CD4-positive, CD25-positive, alpha-beta regulatory T cell (primary cell): ENCODE data around the gene CEACAM3. TPM values are rescaled to one million over a fixed set of nuclear protein-coding genes. Genes with fewer than 3 reads are reported as not detected.
"Not testable (repeated sequence)": the region's sequence is repeated elsewhere in the genome, so short reads cannot be mapped to it uniquely, and the experiment has no call there.

Experiments
- ATAC-seq, 2 donors: fragments of 150-1000 bp; cut with Tn5 transposase; one replicate each; pipeline ENCODE4 v1.10.0; 2021; ENCODE audit warnings: low read depth in 2 of 2, moderate number of reproducible peaks in 2 of 2, moderate library complexity in 1 of 2
- DNase-seq, 3 donors: peaks; one replicate each; pipeline versions ENCODE4 v3.0.0 to v3.0.0-alpha.2; 2012 to 2022; ENCODE audit warnings: mixed read lengths in 1 of 3
- H3K27ac ChIP-seq: one replicate; pipeline ENCODE4 v1.7.0; 2013; ENCODE audit warnings: mild to moderate bottlenecking, low read length; ENCODE audit not compliant: insufficient read depth, poor library complexity, severe bottlenecking
- H3K27me3 ChIP-seq: one replicate; pipeline ENCODE4 v1.7.0; 2013; ENCODE audit warnings: low read length; ENCODE audit not compliant: control insufficient read depth, insufficient read depth
- H3K36me3 ChIP-seq: one replicate; pipeline ENCODE4 v1.7.0; 2013; ENCODE audit warnings: mild to moderate bottlenecking, low read length, moderate library complexity; ENCODE audit not compliant: control insufficient read depth, insufficient read depth
- H3K4me1 ChIP-seq: 2 replicates; pipeline ENCODE4 v1.7.0; 2013; ENCODE audit warnings: mild to moderate bottlenecking, low read length; ENCODE audit not compliant: insufficient read depth, control insufficient read depth, poor library complexity, severe bottlenecking
- H3K4me3 ChIP-seq: one replicate; pipeline ENCODE4 v1.7.0; 2013; ENCODE audit warnings: low read depth, mild to moderate bottlenecking, low read length, moderate library complexity
- H3K9me3 ChIP-seq, 2 experiments: 1 replicate in 1 of 2; 2 replicates in 1 of 2; pipeline ENCODE4 v1.7.0; 2013; ENCODE audit warnings: low read length in 2 of 2, mild to moderate bottlenecking in 1 of 2, moderate library complexity in 1 of 2; ENCODE audit not compliant: control insufficient read depth in 2 of 2
- H3K27ac Mint-ChIP-seq, 3 donors: one replicate each; pipeline ENCODE4 v1.8.0; 2020 to 2022; ENCODE audit warnings: mild to moderate bottlenecking in 3 of 3, mixed read lengths in 3 of 3, moderate library complexity in 2 of 3
- H3K27me3 Mint-ChIP-seq: one replicate; pipeline ENCODE4 v1.8.0; 2022; ENCODE audit warnings: mild to moderate bottlenecking, mixed read lengths
- H3K36me3 Mint-ChIP-seq: one replicate; pipeline ENCODE4 v1.8.0; 2020; ENCODE audit warnings: mixed read lengths
- H3K4me1 Mint-ChIP-seq, 4 donors: one replicate each; pipeline ENCODE4 v1.8.0; 2020 to 2022; ENCODE audit warnings: mixed read lengths in 4 of 4, mild to moderate bottlenecking in 1 of 4
- H3K4me3 Mint-ChIP-seq, 4 donors: one replicate each; pipeline ENCODE4 v1.8.0; 2020 to 2022; ENCODE audit warnings: mild to moderate bottlenecking in 4 of 4, mixed read lengths in 4 of 4, moderate library complexity in 3 of 4
- H3K9me3 Mint-ChIP-seq, 7 donors: one replicate each; pipeline ENCODE4 v1.8.0; 2020 to 2022; ENCODE audit warnings: mixed read lengths in 7 of 7, mild to moderate bottlenecking in 3 of 7, moderate library complexity in 2 of 7
- polyA plus RNA-seq, 4 donors: library from polyadenylated mRNA; unstranded; fragments of 300-500 nt; fragmentation: Illumina TruSeq; gene quantifications; one replicate each; pipeline ENCODE4 v1.2.3, GENCODE V29; 2021
- total RNA-seq: library from RNA; stranded (reverse); gene quantifications from one replicate; pipeline ENCODE4 v1.2.3, GENCODE V29; 2022

CEACAM3 gene
- total RNA-seq, result not detected
- polyA plus RNA-seq, result not detected

DNA sequence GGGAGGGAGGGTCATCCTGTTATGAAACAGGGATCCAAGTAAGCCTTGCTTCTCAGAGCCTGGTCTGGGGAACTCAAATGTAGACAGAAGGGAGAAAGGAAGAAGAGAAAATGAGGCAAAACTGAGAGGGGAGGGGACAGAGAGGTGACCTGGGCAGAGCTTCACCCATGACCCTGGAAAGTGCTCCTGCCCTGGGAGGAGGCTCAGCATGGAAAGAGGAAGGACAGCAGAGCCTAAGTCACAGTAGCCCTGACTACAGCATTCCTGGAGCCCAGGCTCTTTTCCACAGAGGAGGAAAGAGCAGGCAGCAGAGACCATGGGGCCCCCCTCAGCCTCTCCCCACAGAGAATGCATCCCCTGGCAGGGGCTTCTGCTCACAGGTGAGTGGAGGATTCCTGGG lies at the start of gene CEACAM3:
TSS of gene CEACAM3 (plus strand) at position 226 of the 400 bp plus-strand sequence. CDS start at position 317, 91 bp downstream.
- Histone ChIP-seq H3K27ac (no peak within 1 kb of the TSS), H3K4me1 (no peaks in the 10 kb centered on the region), H3K9me3 (no peaks in the 10 kb centered on the region), H3K36me3 (no peaks in the 10 kb centered on the region), H3K4me3 (no peak within 1 kb of the TSS), H3K27me3 (peaks cover 5% of the 10 kb centered on the region)
- H3K4me1 Mint-ChIP-seq, result peaks cover 0 to 8% (median 2%) of the 10 kb centered on the region in 4 donors
- H3K27ac Mint-ChIP-seq, result no peak within 1 kb of the TSS
- H3K36me3 Mint-ChIP-seq, result no peaks in the 10 kb centered on the region
- peaks cover 33% of the 10 kb centered on the region for H3K27me3 Mint-ChIP-seq
- peaks cover 0 to 2% (median 0%) of the 10 kb centered on the region in 7 donors for H3K9me3 Mint-ChIP-seq
- H3K4me3 Mint-ChIP-seq, result no peak within 1 kb of the TSS
- no peak for ATAC-seq
- no peak for DNase-seq

DNA sequence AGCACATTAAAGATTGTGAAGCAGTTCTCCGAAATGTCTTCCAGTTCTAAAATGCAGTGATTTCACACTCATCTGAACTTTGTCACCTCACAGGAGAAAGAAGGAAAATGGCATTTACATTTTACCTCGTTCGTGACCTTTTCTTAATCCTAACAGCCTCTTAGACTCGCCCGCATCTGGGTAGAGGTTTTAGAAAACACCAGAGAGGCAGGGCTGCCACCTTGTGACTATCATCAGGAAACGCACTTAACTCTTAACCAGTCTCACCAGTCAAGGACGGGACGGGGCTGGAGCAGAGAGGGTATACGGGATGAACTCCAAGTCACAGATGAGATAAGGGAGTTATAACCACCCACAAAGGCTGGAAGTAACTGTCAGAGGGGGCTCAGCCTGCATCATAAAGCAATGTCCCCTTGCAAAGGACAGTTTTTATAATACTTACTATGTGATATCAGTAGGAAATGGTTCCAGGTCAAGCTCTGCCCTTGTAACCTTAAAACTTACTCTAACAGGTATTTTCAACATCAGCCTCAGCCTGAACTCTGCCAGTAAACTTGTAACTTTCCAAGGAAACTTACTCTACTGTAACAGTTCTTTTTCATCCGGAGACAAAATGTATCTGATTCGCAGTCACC lies 49.7 kb upstream of the CEACAM3 start:
- Mint-ChIP-seq H3K4me3 (no peak overlapping the region), H3K27me3 (peaks cover 50% of the 10 kb centered on the region), H3K4me1 (peaks cover 0 to 13% (median 0%) of the 10 kb centered on the region in 4 donors), H3K9me3 (no peaks in the 10 kb centered on the region), H3K27ac (peak overlapping the region in 1 of 3 donors; percentile 22), H3K36me3 (no peaks in the 10 kb centered on the region)
- Histone ChIP-seq H3K9me3 (no peaks in the 10 kb centered on the region), H3K27me3 (peaks cover 5% of the 10 kb centered on the region), H3K4me3 (no peak overlapping the region), H3K4me1 (no peaks in the 10 kb centered on the region), H3K36me3 (no peaks in the 10 kb centered on the region), H3K27ac (no peak overlapping the region)
- DNase-seq (peak; percentile 7 to 71 (median 51)), ATAC-seq (peak; percentile 65 to 66)

DNA sequence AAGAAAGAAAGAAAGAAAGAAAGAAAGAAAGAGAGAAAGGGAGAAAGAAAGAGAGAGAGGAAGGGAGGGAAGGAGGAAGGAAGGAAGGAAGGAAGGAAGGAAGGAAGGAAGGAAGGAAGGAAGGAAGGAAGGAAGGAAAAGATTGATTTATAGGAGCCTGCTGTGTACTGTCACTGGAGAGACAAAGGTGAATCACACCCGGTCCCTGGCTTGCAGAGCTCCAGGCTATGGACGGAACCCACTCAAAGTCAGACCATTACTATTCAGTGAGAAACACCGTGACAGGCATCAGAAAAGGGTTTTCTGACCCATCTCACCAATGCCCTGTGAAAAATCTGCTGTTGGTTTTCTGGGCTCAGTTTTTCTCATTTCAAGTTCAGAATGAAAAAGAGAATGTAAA lies 48.4 kb upstream of the CEACAM3 start:
- no peaks in the 10 kb centered on the region for H3K9me3 ChIP-seq
- Mint-ChIP-seq H3K27ac (no peak overlapping the region), H3K4me1 (peaks cover 0 to 13% (median 0%) of the 10 kb centered on the region in 4 donors), H3K4me3 (no peak overlapping the region), H3K9me3 (no peaks in the 10 kb centered on the region), H3K36me3 (no peaks in the 10 kb centered on the region), H3K27me3 (peaks cover 41% of the 10 kb centered on the region)
- no peaks in the 10 kb centered on the region for H3K36me3 ChIP-seq
- H3K4me3 ChIP-seq, result no peak overlapping the region
- H3K27ac ChIP-seq, result no peak overlapping the region
- H3K27me3 ChIP-seq, result peaks cover 8% of the 10 kb centered on the region
- ATAC-seq (no peak), DNase-seq (no peak)
- no peaks in the 10 kb centered on the region for H3K4me1 ChIP-seq

DNA sequence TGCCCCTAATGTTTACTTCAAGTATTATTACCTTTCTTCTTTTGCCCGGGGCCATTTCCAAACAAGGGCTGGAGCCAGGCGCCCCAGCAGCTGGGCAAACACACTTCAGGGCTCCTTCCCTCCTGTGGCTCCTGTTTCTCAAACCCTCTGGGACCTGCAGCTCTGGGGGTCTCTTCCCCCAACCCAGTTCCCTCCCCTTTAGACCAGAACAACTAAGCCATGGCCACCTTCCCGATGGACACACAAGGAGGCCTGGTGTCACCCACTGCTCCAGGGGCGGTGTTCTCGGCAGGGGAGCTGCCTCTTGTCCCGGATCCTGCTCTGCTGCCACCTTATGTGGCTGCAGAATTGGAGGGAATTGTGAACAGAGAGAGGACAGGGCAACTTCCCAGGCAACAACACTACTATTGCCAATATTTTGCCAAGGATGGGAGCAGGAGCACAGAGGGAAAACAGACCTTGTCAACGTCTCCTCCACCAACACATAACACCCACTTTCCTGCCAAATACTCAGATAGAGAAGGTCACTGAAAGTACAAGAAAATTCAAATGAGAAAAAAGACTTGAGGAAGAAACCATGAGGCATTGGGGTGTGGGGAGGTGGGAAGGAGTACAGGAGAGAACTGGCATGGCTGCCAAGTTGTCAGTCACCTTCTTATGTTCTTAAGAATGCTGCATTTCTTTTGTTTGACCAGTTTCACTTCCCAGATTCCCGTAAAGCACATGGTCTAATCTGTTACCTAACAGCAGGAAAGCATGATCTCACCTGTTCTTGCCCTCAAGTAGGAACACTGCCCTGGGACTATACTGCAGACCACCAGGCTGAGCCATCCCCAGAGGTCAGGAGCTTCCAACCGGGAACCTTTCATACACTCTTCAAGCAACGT lies 45.9 kb upstream of the CEACAM3 start:
- not testable (repeated sequence) for DNase-seq, H3K9me3 ChIP-seq, ATAC-seq, H3K4me3 Mint-ChIP-seq, H3K27me3 ChIP-seq, H3K4me3 ChIP-seq, H3K36me3 ChIP-seq, H3K27ac ChIP-seq, H3K4me1 ChIP-seq, H3K27ac Mint-ChIP-seq, H3K9me3 Mint-ChIP-seq, H3K36me3 Mint-ChIP-seq
- H3K4me1 Mint-ChIP-seq, result peaks cover 3 to 14% (median 5%) of the 10 kb centered on the region in 4 donors
- H3K27me3 Mint-ChIP-seq, result peaks cover 39% of the 10 kb centered on the region

DNA sequence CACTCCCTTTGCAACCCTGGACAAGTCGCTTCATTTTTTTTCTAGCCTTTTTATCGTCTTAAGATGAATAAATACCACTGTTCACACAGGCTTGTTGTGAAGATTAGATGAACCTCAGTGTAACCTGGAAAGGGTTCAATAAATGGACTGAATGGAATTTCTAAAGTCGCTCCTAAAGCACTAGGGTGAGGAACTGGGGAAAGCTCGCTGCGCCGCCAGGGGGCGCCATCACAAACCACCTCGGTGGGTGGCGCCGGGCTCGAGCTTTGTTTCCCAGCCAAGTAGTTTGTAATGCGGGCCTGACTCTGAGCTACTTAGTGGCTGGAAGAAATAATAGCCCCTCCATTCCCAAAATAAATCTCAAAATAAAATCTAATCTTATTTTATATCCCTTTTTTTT lies 43.2 kb upstream of the CEACAM3 start:
- Histone ChIP-seq H3K4me3 (no peak overlapping the region), H3K4me1 (no peaks in the 10 kb centered on the region), H3K9me3 (no peaks in the 10 kb centered on the region), H3K27me3 (peaks cover 6% of the 10 kb centered on the region), H3K36me3 (no peaks in the 10 kb centered on the region), H3K27ac (no peak overlapping the region)
- ATAC-seq (peak; percentile 52 to 59), DNase-seq (peak; percentile 55 to 69 (median 67))
- H3K27me3 Mint-ChIP-seq, result peaks cover 31% of the 10 kb centered on the region
- H3K27ac Mint-ChIP-seq, result no peak overlapping the region
- no peaks in the 10 kb centered on the region for H3K36me3 Mint-ChIP-seq
- no peaks in the 10 kb centered on the region for H3K9me3 Mint-ChIP-seq
- peaks cover 3 to 7% (median 5%) of the 10 kb centered on the region in 4 donors for H3K4me1 Mint-ChIP-seq
- no peak overlapping the region for H3K4me3 Mint-ChIP-seq

DNA sequence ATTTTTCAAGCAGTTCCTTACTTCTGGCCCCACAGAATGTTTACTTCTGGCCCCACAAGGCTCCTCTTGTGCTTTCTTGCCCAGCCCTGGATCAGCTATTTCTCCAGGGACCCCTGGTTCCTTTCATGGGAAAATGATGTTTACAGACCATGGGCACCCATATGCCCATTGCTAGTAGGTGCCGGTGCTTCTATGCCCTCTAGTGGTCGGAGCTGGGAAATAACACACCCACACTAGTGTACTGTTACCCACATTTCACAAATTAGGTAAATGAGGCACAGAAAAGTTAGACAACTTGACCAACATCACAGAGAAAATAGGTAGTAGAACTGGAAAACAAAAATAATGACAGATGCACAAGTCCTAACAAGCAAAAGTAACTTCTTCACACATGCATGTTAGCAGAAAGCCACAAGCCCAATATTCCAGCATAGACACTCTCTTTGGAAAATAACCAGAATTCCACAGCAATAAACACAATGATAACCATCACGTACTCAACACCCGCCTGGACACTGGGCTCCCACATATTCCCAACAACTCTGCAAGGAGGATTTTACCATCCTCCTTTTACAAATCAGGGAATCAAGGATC lies 42.4 kb upstream of the CEACAM3 start:
- no peaks in the 10 kb centered on the region for H3K36me3 Mint-ChIP-seq
- Histone ChIP-seq H3K9me3 (no peaks in the 10 kb centered on the region), H3K27me3 (peaks cover 6% of the 10 kb centered on the region), H3K4me3 (no peak overlapping the region), H3K27ac (no peak overlapping the region), H3K36me3 (no peaks in the 10 kb centered on the region), H3K4me1 (no peaks in the 10 kb centered on the region)
- peaks cover 3 to 7% (median 5%) of the 10 kb centered on the region in 4 donors for H3K4me1 Mint-ChIP-seq
- no peak overlapping the region for H3K4me3 Mint-ChIP-seq
- DNase-seq (peak; percentile 48 to 73 (median 69)), ATAC-seq (peak; percentile 78 to 89)
- H3K9me3 Mint-ChIP-seq, result no peaks in the 10 kb centered on the region
- no peak overlapping the region for H3K27ac Mint-ChIP-seq
- H3K27me3 Mint-ChIP-seq, result peaks cover 28% of the 10 kb centered on the region

DNA sequence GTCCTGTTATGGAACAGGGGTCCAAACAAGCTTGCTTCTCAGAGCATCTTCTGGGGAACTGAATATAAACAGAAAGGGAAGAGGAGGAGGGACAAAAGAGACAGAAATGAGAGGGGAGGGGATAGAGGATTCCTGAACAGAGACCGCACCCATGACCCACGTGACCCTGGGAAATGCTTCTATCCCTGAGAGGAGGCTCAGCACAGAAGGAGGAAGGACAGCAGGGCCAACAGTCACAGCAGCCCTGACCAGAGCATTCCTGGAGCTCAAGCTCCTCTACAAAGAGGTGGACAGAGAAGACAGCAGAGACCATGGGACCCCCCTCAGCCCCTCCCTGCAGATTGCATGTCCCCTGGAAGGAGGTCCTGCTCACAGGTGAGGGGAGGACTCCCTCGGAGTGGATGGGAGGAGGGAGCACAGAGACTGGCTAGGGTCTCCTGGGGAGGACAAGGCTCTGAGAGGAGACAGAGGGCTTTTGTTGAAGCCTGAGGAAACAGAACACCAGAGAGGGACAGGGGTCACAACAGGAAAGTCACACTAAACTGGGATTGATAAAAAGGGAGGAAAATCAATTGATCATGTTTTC lies 41.0 kb upstream of the CEACAM3 start, which contains the start of gene CEACAM6:
TSS of gene CEACAM6 (plus strand) at position 203 of the 586 bp plus-strand sequence. CDS start at position 312, 109 bp downstream.
- DNase-seq (no peak), ATAC-seq (no peak)
- no peaks in the 10 kb centered on the region for H3K4me1 ChIP-seq
- peaks cover 35% of the 10 kb centered on the region for H3K27me3 Mint-ChIP-seq
- peaks cover 3 to 7% (median 5%) of the 10 kb centered on the region in 4 donors for H3K4me1 Mint-ChIP-seq
- no peaks in the 10 kb centered on the region for H3K36me3 ChIP-seq
- no peak within 1 kb of the TSS for H3K4me3 Mint-ChIP-seq
- H3K27ac Mint-ChIP-seq, result no peak within 1 kb of the TSS
- no peak within 1 kb of the TSS for H3K4me3 ChIP-seq
- no peaks in the 10 kb centered on the region for H3K9me3 Mint-ChIP-seq
- H3K36me3 Mint-ChIP-seq, result no peaks in the 10 kb centered on the region
- H3K9me3 ChIP-seq, result no peaks in the 10 kb centered on the region
- peaks cover 6% of the 10 kb centered on the region for H3K27me3 ChIP-seq
- H3K27ac ChIP-seq, result no peak within 1 kb of the TSS
